Limb (tissue), 2 donors: ENCODE measurements around the gene FRMD8.

Experiments used
- DNase-seq, 2 donors: peaks; one replicate each; pipeline ENCODE4 v3.0.0-alpha.2; 2016; ENCODE audit errors: extremely low spot score in 2 of 2

FRMD8 gene

DNA sequence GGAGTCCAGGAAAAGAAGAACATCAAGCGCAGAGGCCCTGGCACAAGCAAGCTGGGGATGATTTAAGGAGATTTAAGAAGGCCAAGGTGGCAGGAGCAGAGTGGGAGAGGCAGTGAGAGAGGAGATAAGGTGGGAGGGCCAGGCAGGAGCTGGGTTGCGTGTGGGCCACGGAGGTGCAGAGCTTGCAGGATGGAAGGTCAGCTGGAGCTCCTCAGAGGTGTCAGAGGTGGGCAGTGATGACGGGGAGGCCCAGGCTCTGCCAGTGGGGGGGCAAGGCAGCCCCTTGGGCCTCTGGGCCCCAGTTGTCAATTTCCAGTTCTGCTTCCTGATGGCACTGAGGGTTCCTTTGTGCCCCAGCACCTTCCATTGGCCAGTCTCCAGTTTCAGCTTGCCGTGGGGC is 6.5 kb downstream of the FRMD8 start:
- no peak for DNase-seq

DNA sequence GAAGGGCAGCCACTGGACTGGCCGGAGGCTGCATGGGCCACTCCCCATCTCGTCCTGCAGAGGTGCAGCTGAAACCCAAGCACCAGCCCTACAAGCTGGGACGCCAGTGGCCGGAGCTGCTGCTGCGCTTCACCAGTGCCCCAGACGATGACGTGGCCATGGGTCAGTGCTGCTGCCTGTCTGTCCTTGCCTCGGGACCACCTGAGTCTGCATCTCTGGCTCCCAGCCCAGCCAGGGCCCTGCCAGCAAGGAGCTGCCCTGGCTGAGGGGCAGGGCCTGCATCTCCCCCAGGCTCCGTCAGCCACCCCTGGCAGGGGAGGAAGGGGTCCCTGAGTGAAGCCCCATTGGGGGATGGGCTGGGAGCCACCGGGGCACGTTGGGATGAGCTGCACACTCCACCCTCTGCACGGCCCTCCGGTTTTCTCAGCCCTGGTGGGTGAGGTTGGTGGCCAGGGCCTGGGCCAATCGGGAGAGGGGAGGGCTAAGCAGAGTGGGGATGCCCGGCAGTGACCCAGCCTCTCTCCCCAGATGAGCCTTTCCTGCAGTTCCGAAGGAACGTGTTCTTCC is 7.2 kb downstream of the FRMD8 start:
- peak in 1 of 2 donors; percentile 27 for DNase-seq

DNA sequence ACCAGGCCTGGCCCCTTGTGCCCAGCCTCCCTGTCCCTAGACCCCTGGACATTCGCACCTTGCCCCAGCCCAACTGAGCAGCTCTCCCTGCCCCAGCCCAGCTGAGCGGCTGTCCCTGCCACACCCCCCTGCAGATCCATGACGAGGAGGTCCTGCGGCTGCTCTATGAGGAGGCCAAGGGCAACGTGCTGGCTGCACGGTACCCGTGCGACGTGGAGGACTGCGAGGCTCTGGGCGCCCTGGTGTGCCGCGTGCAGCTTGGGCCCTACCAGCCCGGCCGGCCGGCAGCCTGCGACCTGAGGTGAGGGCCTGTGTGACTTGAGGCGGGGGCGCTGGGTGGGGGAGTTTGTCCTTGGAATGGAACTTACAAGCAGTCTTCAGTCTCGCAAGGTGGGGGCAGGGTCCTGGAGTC is 7.7 kb downstream of the FRMD8 start:
- no peak for DNase-seq

DNA sequence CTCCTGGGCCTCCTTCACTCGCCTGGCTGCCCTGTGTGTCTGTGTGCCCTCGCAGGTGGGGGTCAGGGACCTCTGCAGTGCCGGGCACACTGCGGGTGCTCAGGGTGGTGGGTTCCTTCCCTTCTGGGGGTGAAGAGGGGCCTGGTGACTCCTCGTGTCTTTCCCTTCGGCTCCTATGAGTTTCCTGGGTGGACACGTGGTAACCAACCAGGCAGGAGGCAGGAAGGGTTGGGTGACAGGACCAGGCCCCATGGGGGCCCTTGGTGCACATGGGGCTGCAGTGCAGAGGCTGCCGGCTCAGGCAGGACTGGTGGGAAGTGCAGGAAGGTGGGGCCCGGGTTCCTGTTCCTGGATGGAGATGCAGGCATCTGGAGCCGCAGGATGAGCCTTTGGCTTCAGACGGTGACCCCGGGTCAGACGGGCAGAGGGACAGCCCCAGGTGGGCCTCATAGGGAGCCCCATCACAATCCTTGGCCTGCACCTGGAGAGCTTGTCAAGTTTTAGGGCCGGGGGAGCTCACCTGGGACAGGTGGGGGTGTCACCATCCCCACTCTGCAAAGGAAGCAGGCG is 9.6 kb downstream of the FRMD8 start:
- no peak for DNase-seq

DNA sequence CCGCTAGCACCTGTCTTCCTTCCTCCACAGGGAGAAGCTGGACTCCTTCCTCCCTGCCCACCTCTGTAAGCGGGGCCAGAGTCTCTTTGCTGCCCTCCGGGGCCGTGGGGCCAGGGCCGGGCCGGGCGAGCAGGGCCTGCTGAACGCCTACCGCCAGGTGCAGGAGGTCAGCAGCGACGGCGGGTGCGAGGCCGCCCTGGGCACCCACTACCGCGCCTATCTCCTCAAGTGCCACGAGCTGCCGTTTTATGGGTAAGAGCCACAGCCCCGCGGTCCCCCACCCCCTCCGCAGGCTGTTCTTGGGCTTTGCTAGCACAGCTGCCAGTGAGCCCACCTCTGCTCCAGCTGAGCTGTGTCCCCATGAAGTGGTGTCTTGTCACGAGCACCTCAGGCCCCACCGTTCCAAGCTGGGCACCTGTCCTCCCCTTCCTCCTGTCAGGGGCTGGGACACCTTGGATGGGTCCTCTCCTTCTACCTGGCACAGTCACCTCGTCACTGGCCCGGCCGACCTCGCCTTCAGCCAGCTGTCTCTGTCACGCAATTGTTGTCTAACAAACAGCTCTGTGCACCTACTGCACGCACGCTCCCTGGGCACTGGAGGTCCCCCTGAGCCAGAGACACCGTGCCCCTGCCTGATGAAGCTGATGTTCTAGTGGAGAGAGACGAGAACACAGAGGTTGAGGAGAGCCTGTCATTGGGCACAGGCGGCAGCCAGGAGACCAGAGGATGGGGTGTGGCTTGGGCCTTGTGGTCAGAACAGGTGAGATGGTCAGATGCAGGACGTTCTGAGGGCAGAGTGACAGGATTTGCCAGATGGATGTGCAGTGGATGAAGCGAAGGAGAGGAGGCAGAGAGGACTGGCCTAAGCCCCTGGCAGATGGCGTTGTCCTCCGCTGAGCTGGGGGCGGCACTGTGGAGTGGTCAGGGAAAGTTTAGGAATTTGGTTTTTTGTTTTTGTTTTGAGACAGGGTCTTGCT is 10.6 kb downstream of the FRMD8 start:
- DNase-seq, result no peak

DNA sequence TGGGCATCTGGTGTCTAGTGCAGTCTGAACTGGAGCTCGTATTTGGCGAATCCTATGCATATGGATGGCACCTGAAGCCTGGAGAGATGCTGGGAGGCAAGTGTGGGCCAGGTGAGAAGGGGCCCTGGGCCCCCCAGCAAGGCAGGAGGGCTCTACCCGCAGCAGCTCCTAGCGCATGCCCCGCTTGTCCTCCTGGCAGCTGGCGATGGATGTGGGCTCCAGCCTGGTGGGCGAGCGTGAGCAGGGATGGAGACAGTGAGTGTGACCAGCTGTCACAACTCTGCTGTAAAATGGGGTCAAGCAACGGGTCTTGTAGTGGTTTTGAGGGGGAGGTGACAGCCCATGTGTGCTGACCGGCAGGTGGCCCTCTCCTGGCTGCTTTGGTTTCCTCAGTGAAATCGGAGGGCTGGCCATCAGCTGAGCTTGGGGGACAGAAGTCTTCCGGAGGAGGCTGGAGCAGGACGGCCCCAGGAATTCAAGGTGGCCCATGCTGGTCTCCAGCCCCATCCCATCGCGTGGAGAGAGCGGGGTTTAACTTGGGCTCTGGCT is 12.0 kb downstream of the FRMD8 start:
- DNase-seq, result no peak

DNA sequence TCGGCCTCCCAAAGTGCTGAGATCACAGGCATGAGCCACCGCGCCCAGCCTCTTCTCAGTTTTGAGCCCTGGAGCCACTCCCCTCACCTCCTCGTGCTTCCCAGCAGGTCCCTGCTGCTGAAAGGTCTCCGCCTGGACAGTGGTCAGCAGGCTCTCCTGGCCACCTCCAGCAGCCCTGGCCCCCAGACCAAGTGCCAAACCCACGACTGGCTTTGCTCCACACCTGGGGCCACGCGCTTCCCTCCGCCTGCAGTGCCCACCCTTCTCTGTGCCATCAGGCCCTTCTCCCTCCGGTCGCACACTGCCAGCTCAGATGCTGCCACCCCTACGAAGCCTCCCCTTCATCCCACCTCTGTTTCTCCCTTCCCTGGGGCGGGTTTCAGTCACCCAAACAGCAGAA is 12.8 kb downstream of the FRMD8 start:
- DNase-seq, result no peak

DNA sequence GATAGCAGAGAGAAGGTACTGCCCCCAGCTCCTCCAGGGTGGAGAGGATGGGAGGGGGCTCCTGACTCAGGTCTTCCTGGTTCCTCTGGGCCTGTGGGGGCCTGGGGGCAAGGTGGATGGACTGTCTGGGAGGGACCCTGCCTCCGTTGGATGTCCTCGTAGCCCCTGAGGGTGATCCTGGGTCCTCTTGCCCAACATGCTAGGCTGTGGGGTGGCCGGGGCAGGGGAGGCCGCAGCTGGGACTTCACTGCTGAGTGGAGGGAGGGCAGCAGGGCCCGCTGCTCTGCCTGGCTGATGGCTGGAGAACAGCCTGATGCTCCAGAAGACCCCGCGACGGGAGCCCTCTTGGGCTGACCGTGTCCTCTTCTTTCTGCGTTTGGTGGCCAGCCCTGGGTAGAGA is 13.4 kb downstream of the FRMD8 start:
- no peak for DNase-seq

DNA sequence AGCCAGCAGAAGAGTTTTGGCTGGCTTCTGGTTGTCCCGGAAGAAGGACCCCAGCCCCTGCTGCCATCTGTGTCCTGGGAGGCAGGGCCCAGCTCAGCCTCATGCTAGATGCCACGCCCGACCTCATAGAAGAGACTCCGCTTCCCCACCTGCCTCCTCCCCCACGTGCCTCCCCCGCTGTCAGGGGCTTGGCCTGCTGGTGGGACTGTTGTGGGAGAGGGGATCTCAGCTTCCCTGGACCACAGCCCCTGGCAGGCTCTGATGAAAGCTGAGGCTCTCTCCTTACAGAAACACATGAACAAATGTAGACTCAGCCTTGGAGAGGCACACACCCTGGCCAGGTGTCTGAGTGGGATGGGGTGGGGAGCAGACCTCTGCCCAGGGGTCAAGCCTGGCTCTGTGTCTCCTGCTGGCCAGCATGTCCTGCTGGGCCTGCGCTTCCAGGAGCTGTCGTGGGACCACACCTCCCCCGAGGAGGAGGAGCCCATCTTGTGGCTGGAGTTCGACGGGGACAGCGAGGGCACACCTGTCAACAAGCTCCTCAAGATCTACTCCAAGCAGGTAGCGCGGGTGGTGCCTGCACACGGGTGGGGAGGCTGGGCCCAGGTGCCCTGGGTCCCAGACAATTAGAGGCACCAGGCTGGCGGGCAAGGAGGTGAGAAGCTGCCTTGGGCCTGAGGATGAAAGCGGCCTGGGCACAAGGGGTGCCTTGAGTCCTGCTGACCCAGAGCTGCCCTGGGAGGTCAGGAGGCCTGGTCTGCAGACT is 14.1 kb downstream of the FRMD8 start:
- DNase-seq, result no peak

DNA sequence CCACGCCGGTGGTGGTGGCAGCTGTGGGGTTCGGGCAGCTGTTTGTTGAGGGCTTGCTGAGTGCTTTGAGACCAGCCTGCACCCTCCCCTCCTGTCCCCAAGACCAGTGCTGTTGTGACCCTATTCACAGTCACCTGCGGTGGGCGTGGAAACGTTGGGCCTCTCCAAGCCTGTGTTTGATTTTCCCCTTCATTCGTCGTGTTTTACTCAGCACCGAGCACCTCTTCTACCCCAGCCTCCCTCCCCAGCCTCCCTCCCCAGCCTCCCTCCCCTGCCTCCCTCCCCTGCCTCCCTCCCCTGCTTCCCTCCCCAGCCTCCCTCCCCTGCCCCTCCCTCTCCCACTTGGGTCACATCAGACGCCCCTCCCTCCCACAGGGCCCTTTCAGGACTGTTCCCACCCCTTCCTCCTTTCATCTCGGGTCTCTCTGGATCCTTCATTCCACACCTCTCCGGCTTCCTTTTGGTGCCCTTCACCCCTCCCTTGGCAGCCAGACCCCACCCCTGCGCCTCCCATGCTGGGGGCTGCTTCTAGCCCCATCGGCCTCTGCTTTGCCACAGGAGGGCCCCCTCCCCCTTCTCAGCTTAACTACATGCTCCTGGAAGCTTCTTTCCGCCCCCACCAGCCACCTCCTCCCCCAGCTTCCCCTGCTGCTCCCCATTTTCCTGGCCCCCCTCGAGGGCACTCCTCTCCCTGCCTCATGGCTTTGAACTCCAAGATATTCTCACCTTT is 14.8 kb downstream of the FRMD8 start:
- DNase-seq, result no peak

DNA sequence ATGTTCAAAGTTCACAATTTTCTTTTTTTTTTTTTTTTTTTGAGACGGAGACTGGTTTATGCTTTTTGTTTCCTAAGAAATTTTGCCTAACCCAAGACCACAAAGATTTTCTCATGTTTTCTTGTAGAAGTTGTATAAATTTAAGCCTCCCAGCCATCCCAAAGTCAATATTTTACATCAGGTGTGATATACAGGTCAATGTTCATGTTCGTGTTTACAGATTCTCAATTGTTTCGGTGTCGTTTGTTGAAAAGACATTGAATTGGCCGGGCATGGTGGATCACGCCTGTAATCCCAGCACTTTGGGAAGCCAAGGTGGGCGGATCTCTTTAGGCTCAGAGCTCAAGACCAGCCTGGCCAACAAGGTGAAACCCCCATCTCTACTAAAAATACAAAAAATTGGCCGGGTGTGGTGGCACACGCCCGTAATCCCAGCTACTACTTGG is 15.4 kb downstream of the FRMD8 start:
- DNase-seq, result no peak

DNA sequence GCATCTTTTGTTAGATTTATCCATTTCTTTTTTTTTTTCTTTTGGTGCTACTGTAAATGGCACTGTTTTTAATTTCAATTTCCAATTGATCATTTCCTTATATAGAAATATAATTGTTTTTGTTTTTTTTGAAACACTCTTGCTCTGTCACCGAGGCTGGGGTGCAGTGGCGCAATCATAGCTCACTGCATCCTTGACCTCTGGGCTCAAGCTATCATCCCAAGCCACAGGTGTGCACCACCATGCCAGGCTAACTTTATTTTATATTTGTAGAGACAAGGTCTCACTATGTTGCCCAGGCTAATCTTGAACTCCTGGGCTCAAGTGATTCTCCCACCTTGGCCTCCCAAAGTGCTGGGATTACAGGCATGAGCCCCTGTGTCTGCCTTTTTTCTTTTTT is 16.4 kb downstream of the FRMD8 start:
- DNase-seq, result no peak

DNA sequence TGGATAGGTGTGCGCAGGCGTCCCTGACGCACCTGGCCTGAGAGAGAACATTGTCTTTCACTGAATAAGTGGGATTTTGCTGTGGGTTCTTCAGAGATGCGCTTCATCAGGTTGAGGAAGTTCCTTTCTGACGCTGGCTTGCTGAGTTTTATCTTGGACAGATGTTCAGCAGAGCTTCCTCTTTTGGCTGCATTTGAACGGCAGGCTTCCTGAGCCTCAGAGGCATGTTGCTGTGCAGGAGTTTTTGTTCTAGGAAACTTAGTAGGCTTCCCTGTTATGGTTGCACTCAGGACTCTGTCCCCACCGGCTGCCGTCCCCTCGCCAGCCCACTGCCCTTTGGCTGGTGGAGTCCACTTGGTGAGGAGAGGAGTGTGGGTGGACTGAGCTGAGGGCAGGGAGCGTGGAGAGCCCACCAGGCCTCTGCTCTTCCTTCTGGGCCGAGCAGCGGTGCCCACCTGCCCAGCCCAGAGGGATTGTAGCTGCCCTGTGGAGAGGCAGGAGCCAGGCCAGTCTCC is 17.2 kb downstream of the FRMD8 start:
- no peak for DNase-seq

DNA sequence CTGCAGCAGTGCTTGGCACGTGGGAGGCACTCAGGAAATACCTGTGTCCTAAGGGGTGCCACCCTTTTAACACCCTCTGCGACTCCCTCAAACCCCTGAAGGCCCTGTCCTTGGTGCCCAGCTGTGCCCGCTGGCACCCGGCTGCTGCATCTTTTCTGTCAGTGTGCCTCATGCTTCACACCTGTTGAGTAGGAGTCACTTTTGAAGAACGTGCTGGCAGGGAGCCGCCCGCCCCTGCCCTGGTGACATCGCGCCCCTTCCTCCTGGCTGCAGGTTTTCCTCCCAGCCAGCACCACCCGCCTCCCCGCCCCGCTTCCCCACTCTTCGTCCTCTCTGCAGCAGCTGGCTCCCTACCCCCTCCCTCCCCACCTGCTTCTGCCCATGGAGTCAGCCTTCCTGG is 17.8 kb downstream of the FRMD8 start:
- DNase-seq, result no peak

DNA sequence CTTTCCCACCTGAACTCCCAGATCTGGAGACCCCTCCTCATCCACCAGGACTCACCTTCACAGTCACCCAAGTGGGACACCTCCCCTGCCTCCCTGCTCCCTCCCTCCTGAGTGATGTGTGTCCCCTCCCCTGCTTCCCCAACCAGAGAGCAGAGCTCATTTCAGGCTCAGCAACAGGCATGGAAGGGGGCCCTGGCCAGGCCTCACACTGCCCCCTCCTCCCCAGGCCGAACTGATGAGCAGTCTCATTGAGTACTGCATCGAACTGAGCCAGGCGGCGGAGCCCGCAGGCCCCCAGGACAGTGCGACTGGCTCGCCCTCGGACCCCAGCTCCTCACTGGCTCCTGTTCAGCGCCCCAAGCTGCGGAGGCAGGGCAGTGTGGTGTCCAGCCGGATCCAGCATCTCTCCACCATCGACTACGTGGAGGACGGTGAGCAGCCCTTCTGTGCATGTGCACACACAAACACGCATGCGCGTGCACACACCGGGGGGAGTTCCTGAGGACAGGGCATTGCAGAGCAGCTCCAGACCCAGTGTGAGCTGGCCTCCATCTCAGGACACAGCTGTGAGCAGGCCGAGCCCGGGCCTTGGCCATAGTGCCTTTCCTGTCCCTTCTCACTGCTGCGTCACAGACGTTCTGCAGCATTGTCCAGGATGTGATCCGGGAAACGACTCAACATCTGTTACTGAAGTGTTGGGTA is 18.4 kb downstream of the FRMD8 start:
- no peak for DNase-seq

DNA sequence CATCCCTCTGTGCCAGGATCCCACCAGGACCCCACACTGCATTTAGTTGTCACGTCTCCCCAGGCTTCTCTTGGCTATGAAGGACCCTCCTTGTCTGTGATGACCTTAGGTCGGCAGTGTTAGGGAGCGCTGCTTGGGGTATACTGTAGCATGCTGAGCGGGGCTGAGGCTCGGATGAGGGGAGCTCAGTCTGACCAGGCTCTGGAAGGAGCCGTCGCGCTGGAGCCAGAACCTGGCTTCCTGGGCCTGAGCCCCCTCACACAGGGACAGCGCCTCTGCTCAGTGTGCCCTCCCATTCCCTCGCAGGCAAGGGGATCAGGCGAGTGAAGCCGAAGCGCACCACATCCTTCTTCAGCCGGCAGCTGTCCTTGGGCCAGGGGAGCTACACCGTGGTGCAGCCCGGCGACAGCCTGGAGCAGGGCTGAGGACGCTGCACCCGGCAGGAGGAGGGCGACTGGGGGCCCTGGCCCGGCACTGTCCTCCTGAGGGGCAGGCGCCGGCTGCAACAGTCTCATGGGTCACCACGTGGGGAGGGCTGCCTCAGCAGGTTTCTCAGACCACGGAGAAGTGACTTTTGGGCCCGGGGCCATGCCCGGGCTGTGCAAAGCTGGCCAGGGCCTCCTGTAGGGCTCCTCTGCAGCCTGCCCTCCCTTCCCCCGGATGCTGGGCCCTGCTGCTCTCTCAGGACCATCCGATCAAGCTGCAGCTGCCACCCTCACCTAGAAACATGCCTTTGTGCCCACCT is 24.7 kb downstream of the FRMD8 start:
- DNase-seq, result peak in 1 of 2 donors; percentile 27

DNA sequence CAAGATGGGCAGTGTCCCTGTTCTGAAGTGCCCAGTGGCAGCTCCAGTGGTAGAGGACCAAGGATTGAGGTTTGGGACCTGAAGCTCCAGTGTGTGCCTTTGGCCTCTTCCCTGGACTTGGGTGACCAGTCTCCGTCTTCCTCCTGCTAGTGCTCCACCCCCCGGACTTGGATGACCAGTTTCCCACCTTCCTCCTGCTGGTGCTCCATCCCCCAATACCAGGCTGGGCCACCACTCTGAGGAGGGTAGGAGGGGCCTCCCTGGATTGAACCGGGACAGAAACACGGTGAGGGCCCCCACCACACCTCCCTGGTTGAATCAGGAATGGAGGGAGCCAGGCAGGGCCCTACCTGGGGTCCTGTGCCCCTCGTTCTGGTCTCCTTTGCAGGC is 25.2 kb downstream of the FRMD8 start:
- DNase-seq, result no peak

DNA sequence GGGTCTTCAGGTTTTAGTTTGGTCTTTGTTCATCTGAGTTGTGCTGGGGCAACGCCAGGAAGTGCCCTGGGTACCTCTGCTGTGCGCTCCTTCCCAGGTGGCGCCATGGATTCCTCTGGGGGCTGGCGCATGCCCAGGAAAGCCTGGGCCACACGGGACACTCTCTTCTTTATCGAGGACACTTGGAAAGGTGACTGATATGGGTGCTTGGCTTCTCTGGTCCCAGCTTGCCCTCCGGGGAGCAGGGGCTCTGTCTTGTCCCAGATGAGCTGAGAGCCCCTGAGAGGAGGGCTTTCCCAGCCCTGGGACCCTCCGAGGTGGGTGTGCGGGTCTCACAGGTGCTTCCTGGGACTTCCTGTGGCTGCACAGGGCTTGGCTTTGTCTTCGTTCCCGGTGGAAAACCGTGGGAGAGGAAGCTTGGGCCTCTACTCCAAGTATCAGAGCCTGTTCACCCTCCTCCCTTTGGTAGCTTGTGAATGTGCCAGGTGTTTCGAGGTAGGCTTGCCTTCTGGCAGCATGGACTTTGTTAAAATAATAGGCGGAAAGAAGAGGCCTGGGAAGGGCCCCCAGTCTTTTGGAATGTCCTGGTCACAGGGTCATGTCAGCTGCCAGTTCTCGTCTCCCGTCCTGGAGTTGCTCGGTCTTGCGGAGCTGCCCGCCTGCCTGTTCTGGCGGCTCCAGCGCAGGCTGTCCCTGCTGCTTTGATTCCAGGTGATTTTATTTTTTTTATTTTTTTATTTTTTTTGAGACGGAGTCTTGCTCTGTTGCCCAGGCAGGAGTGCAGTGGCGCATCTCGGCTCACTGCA is 26.0 kb downstream of the FRMD8 start:
- no peak for DNase-seq
